ENCODE measurements around the gene GDF10. TPM values are rescaled to one million over a fixed set of nuclear protein-coding genes. Genes with fewer than 3 reads are reported as not detected.

The GDF10 gene
- total RNA-seq, 1 experiment from 2014 or later: not detected

DNA sequence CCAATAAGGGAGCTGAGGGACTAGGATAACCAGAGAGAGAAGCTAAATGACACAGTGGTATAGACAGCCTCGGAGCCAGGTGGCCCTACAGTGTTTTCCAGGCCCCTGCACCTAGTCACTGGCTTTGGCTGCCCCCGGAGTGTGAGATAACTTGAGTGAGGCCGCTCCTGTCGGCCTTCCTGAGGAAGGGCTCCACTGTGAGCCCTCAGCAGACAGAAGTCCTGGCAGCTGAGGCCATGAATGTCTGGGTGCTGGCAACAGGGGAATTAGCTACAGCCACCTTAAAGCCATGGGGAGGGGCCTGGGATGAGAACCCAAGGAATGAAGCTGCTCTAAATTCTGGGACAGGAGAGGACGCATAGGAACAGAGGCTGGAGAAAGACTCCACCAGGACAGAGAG is 4.6 kb upstream of the GDF10 start:
- Mint-ChIP-seq H3K4me3 (ENCODE audit: low read depth, unreplicated experiment) (no peak overlapping the region), H3K27me3 (ENCODE audit: unreplicated experiment) (peaks cover 81% of the 10 kb centered on the region), H3K4me1 (ENCODE audit: low read depth, unreplicated experiment) (no peaks in the 10 kb centered on the region), H3K36me3 (ENCODE audit: insufficient read depth, unreplicated experiment) (no peaks in the 10 kb centered on the region), H3K27ac (ENCODE audit: unreplicated experiment) (no peak overlapping the region), H3K9me3 (ENCODE audit: low read depth, unreplicated experiment) (no peaks in the 10 kb centered on the region)
- no peak for DNase-seq
- no TSS peak for BruUV-seq (replicated peaks)
- TF ChIP-seq, protein P1, sequence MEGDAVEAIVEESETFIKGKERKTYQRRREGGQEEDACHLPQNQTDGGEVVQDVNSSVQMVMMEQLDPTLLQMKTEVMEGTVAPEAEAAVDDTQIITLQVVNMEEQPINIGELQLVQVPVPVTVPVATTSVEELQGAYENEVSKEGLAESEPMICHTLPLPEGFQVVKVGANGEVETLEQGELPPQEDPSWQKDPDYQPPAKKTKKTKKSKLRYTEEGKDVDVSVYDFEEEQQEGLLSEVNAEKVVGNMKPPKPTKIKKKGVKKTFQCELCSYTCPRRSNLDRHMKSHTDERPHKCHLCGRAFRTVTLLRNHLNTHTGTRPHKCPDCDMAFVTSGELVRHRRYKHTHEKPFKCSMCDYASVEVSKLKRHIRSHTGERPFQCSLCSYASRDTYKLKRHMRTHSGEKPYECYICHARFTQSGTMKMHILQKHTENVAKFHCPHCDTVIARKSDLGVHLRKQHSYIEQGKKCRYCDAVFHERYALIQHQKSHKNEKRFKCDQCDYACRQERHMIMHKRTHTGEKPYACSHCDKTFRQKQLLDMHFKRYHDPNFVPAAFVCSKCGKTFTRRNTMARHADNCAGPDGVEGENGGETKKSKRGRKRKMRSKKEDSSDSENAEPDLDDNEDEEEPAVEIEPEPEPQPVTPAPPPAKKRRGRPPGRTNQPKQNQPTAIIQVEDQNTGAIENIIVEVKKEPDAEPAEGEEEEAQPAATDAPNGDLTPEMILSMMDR (IDR thresholded peaks at IDR 0.05; ENCODE audit: unreplicated experiment): no peak
- CTCF ChIA-PET: no interaction called here
- intact Hi-C loops (cut with micrococcal nuclease; ENCODE audit: unreplicated experiment): no loop called here

DNA sequence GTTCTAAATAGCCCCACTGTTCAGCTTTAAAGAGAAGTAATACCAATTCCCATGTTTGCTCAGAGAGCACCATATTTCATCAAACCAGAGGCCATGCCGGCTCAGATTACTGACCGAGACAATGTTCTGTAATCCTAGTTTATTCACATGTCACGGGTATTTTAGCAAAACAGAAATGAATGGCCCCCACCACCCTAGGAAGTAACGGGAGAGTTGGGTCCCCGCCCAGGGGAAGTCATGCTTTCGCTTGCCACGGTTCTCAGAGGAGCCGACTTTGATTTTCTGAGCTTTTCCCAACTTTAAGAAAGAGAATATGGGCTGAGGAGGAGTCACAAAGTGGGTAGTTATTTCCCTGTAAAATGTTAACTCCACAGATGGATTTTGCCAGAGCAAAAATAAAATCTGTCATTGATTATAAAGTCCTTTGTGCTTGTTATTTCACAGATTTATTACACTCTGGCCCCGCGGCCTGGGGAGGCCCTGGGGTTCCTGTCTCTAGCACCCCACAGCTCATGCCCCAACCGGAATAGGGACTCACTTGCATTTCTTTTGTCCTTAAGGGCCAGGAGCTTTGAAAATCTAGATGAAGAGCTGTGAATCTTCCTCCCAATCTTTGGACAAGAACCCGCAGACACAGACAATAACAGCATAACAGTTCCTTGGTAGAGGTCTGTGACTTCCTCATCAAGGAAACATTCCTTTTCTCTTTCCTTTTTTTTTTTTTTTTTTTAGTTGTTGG is 3.7 kb upstream of the GDF10 start:
- H3K4me3 Mint-ChIP-seq (ENCODE audit: low read depth, unreplicated experiment): no peak overlapping the region
- intact Hi-C loops (cut with micrococcal nuclease; ENCODE audit: unreplicated experiment): no loop called here
- H3K9me3 Mint-ChIP-seq (ENCODE audit: low read depth, unreplicated experiment): no peaks in the 10 kb centered on the region
- CTCF ChIA-PET: interaction anchor here (0.5 to 0.7 kb wide), 2 partner anchors 129 to 1360 kb away, joined by 3 to 6 read pairs; no protein-coding TSS in a partner anchor
- H3K27me3 Mint-ChIP-seq (ENCODE audit: unreplicated experiment): peaks cover 78% of the 10 kb centered on the region
- BruUV-seq (replicated peaks): no TSS peak
- no peak overlapping the region for H3K27ac Mint-ChIP-seq (ENCODE audit: unreplicated experiment)
- TF ChIP-seq, protein P1 (IDR thresholded peaks at IDR 0.05; ENCODE audit: unreplicated experiment): no peak
- no peaks in the 10 kb centered on the region for H3K36me3 Mint-ChIP-seq (ENCODE audit: insufficient read depth, unreplicated experiment)
- DNase-seq: no peak
- no peaks in the 10 kb centered on the region for H3K4me1 Mint-ChIP-seq (ENCODE audit: low read depth, unreplicated experiment)

DNA sequence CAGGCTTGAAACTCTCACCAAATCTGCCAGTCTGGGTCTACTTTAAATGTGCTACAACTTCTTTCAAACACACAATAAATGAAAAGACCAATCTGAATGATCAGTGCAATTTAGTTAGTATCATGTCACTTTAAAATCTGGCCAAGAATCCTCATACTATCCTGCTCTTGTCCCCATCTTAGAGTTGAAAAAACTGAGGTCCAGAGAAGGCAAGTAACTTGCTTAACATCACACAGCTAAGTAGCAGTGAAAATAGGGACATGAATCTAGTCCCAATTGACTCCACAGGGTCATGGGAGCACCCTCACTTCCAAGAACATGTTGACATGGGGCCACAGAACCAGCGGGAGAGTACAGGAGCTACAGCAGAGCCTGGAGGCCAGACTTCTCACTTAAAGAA is 3.1 kb upstream of the GDF10 start:
- no peaks in the 10 kb centered on the region for H3K36me3 Mint-ChIP-seq (ENCODE audit: insufficient read depth, unreplicated experiment)

DNA sequence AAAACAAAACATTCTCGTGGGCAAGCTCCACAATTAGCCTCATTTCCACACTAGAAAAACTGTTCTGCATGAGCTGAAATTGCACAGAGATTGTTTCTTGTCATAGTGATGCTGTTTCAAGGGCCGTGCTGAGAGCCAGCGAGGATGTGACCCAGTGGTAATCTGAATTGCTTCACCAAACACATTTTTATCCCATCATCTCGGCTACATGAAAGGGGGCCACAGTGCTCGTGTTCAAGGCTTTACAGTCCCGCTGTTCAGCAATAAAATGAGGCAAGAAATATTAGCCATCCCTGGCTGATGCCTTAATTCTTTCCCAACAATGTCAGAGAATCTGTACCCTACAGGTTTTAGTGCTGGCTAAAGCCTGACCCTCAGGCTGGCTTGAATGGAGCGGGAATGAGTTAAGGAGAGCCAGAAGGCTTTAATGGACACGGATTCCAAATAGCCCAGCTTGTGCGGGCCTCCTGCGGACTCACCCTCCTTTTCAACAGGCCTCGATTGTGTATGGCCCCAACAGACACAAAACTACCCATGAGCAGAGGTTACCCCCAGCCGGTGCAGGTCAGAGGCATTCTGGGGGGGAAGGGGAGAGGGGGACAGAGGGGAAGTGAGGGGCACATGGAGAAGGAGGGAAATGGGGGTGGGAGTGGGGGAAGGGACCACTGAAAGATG is 2.0 kb upstream of the GDF10 start:
- no TSS peak for BruUV-seq (replicated peaks)
- intact Hi-C loops (cut with micrococcal nuclease; ENCODE audit: unreplicated experiment): no loop called here

More for the DNA sequence above, 3.1 kb upstream of the GDF10 start:
- Mint-ChIP-seq H3K4me1 (ENCODE audit: low read depth, unreplicated experiment) (no peaks in the 10 kb centered on the region), H3K27me3 (ENCODE audit: unreplicated experiment) (peaks cover 72% of the 10 kb centered on the region), H3K27ac (ENCODE audit: unreplicated experiment) (no peak overlapping the region), H3K4me3 (ENCODE audit: low read depth, unreplicated experiment) (no peak overlapping the region), H3K9me3 (ENCODE audit: low read depth, unreplicated experiment) (no peaks in the 10 kb centered on the region)
- intact Hi-C loops (cut with micrococcal nuclease; ENCODE audit: unreplicated experiment): no loop called here
- TF ChIP-seq, protein P1 (IDR thresholded peaks at IDR 0.05; ENCODE audit: unreplicated experiment): no peak
- CTCF ChIA-PET: interaction anchor here (0.5 to 0.7 kb wide), 2 partner anchors 130 to 1360 kb away, joined by 3 to 6 read pairs; no protein-coding TSS in a partner anchor
- BruUV-seq (replicated peaks): no TSS peak
- no peak for DNase-seq

More for the DNA sequence above, 2.0 kb upstream of the GDF10 start:
- TF ChIP-seq, protein P1 (IDR thresholded peaks at IDR 0.05; ENCODE audit: unreplicated experiment): no peak
- Mint-ChIP-seq H3K9me3 (ENCODE audit: low read depth, unreplicated experiment) (no peaks in the 10 kb centered on the region), H3K27me3 (ENCODE audit: unreplicated experiment) (peaks cover 66% of the 10 kb centered on the region), H3K4me1 (ENCODE audit: low read depth, unreplicated experiment) (no peaks in the 10 kb centered on the region), H3K36me3 (ENCODE audit: insufficient read depth, unreplicated experiment) (no peaks in the 10 kb centered on the region), H3K27ac (ENCODE audit: unreplicated experiment) (no peak overlapping the region), H3K4me3 (ENCODE audit: low read depth, unreplicated experiment) (no peak overlapping the region)
- CTCF ChIA-PET: no interaction called here
- no peak for DNase-seq

Data from Calu3 (cell line).